Lower lobe of right lung (tissue), 2 donors: ENCODE measurements around the gene SLC6A7. TPM values are rescaled to one million over a fixed set of nuclear protein-coding genes. Genes with fewer than 3 reads are reported as not detected.

Experiments
- ATAC-seq, 2 donors: fragments of 200-7000 bp; cut with Tn5 transposase; one replicate each; pipeline ENCODE4 v1.9.1; 2020 to 2022; ENCODE audit warnings: mild to moderate bottlenecking in 2 of 2, moderate library complexity in 2 of 2
- DNase-seq: peaks from one replicate; pipeline ENCODE4 v3.0.0-alpha.2; 2020
- H3K27ac ChIP-seq: fragments of 200-600 bp; one replicate; pipeline ENCODE4 v1.8.0; 2022
- H3K27me3 ChIP-seq: fragments of 200-600 bp; one replicate; pipeline ENCODE4 v1.8.0; 2022; ENCODE audit warnings: low read depth
- H3K36me3 ChIP-seq: fragments of 200-600 bp; one replicate; pipeline ENCODE4 v1.8.0; 2022; ENCODE audit warnings: mild to moderate bottlenecking
- H3K4me1 ChIP-seq: fragments of 200-600 bp; one replicate; pipeline ENCODE4 v1.8.0; 2022
- H3K4me3 ChIP-seq: fragments of 200-600 bp; one replicate; pipeline ENCODE4 v1.8.0; 2022; ENCODE audit warnings: mild to moderate bottlenecking
- H3K9me3 ChIP-seq: fragments of 200-600 bp; one replicate; pipeline ENCODE4 v1.8.0; 2022
- intact Hi-C: fragments of 100-400 bp; cut with DNase I; formaldehyde crosslinking; loops from one replicate; pipeline ENCODE4 v1.11.0; 2022
- total RNA-seq: library from RNA; stranded (reverse); fragmentation: NEBNext Ultra II Directional; extraction: Animal tissue kit (Norgen Biotek cat#: 25700); gene quantifications from one replicate; pipeline ENCODE4 v1.2.1, GENCODE V29; 2021
- TF ChIP-seq, protein P1 (sequence below): fragments of 200-600 bp; IDR thresholded peaks from one replicate; pipeline ENCODE4 v1.8.0; 2022; ENCODE audit warnings: antibody characterized with exemption, mild to moderate bottlenecking
- donor health status: DM: no; HTN: yes; CAD: no; lungs with severe emphysema.

SLC6A7 gene
- total RNA-seq, 1 donor from 2014 or later, result not detected

DNA sequence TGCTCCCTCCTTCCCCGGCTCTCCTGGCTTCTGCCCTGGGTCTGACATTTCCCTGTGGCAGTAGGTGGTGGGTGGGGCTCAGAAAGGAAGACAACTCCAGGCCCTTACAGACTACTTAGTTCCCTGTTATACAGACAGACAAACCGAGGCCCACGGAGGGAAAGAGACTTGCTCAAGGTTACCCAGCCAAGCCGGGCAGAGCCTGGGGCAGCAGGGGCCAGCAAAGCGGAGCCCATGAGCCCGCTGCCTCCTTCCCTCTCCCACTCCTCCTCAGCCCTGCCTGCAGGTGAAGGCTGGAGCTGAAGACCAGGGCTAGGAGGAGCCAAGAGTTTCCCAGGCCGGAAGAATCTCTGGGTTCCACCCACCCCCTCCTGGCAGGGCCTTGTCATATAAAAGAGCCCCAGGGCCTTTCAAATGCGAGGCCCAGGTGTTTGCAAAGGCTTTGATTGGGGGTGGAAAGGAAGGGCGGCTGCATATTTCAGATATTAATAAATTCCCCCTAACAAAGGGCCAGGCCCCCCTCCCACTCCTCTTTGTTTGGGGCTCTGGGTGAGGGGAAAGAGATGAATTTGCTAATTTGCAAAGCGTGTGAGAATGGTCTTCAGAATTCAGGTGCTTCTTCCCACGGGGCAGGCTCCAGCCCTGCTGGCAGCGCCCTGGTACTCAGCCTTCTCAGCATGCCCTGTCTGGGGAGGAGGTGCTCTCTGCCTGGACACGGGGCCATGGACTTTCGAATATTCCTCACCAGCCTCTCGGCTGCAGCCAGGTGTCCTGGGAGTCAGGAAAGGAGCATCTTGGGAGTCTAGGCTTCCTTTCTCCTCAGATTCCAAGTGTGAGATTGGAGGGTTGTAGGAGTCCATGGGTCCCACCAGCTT is 21.5 kb downstream of the SLC6A7 start:
- intact Hi-C loops, result no loop called here

DNA sequence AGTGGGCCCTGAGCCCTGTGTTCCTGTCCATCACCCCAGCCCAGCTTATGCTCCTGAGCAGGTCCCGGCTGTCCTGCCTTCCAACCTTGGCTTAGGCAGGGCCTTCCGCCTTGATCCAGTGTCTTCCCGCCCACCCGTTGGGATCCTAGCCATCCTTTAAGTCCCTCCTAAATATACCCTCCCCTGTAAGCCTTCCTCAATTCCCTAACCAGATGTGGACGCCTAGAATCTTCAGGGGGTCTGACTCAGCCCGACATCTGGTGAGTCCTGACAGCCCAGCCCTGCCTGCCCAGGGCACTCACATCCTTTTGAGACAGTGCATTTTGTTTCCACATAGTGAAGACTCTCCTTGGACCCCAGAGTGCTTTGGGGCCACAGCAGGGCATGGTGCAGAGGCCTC is 23.7 kb downstream of the SLC6A7 start:
- TF ChIP-seq, protein P1, sequence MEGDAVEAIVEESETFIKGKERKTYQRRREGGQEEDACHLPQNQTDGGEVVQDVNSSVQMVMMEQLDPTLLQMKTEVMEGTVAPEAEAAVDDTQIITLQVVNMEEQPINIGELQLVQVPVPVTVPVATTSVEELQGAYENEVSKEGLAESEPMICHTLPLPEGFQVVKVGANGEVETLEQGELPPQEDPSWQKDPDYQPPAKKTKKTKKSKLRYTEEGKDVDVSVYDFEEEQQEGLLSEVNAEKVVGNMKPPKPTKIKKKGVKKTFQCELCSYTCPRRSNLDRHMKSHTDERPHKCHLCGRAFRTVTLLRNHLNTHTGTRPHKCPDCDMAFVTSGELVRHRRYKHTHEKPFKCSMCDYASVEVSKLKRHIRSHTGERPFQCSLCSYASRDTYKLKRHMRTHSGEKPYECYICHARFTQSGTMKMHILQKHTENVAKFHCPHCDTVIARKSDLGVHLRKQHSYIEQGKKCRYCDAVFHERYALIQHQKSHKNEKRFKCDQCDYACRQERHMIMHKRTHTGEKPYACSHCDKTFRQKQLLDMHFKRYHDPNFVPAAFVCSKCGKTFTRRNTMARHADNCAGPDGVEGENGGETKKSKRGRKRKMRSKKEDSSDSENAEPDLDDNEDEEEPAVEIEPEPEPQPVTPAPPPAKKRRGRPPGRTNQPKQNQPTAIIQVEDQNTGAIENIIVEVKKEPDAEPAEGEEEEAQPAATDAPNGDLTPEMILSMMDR, result no peak

More for the DNA sequence above, 21.5 kb downstream of the SLC6A7 start:
- DNase-seq, result no peak
- Histone ChIP-seq H3K27me3 (peaks cover 13% of the 10 kb centered on the region), H3K9me3 (no peaks in the 10 kb centered on the region), H3K4me1 (peaks cover 12% of the 10 kb centered on the region), H3K27ac (no peak overlapping the region), H3K4me3 (no peak overlapping the region), H3K36me3 (no peaks in the 10 kb centered on the region)
- TF ChIP-seq, protein P1, result no peak
- ATAC-seq, result no peak

DNA sequence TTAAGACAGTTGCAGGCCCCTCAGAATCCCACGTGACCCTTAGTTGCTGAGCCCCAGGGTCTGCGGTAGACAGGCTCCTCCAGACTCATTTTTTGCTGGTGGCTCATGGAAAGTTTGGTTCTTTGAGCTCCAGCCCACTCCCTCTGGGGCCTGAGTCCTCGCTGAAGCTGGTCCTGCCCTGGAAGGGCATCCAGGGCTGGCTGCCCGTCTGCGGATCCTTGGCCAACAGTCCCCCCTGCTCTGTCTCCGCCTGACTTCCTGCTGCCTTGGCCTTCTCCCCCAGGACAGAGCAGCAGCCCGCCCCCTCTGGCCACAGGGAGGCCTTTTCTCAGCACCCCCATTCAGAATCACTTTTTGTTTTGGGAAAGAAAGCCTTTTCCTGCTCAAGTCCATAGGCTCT is 24.4 kb downstream of the SLC6A7 start:
- DNase-seq, result no peak
- TF ChIP-seq, protein P1, result no peak
- peaks cover 2% of the 10 kb centered on the region for H3K4me1 ChIP-seq
- ATAC-seq, result no peak
- peaks cover 10% of the 10 kb centered on the region for H3K27me3 ChIP-seq
- no peaks in the 10 kb centered on the region for H3K9me3 ChIP-seq
- H3K27ac ChIP-seq, result no peak overlapping the region
- no peak overlapping the region for H3K4me3 ChIP-seq
- intact Hi-C loops, result no loop called here
- H3K36me3 ChIP-seq, result no peaks in the 10 kb centered on the region

More for the DNA sequence above, 23.7 kb downstream of the SLC6A7 start:
- intact Hi-C loops, result no loop called here
- H3K36me3 ChIP-seq, result no peaks in the 10 kb centered on the region
- no peak for ATAC-seq
- H3K4me1 ChIP-seq, result peaks cover 10% of the 10 kb centered on the region
- H3K27me3 ChIP-seq, result peaks cover 15% of the 10 kb centered on the region
- no peak overlapping the region for H3K27ac ChIP-seq
- H3K9me3 ChIP-seq, result no peaks in the 10 kb centered on the region
- H3K4me3 ChIP-seq, result no peak overlapping the region
- DNase-seq, result no peak

DNA sequence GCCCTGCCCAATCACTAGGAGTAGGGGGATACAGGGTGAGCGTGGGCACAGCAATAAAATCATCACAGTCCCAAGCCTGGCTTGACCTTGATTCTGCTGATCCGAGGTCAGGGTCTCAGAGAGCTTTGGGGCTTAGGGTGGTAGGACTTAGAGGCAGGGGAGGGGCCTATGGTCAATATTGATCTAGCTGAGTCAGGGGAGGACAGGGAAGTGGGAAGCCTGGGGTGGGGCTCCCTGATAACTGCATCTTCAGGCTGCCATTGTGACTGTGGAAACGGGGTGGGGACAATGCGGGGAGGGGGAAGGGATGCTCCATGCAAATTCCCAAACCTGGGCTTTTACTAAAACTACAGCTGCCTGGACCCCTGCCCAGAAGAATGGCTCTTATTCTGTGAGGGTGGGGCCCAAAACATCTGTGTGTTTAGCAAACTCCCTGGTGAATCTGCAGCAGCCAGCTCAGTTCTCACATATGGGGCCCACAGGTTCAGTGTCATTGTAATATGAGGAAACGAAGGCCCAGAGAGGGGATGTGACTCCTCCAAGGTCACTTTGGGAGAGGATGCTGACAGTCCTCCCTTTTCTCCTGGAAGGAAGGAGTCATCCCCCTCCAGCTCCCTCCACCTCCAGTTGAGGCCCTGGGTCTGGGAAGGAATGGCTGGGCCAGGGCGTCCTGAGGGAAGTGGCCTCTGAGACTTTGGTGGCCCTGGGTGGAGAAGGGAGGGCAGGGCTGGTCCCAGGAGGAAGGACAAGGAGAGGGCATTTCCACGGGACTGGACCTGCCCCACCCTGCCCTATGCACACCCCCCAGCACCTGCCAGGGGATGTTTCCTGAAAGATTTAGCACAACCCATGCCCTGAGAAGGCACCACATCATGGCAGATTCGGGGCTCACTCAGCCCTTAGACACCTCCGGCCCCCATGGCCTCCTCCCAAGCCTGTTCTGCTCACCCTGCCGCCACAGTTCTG is 26.4 kb downstream of the SLC6A7 start:
- TF ChIP-seq, protein P1, result no peak
- H3K27ac ChIP-seq, result no peak overlapping the region
- DNase-seq, result no peak
- no peak overlapping the region for H3K4me3 ChIP-seq
- peaks cover 3% of the 10 kb centered on the region for H3K27me3 ChIP-seq
- no peak for ATAC-seq
- H3K36me3 ChIP-seq, result no peaks in the 10 kb centered on the region
- H3K4me1 ChIP-seq, result no peaks in the 10 kb centered on the region
- no peaks in the 10 kb centered on the region for H3K9me3 ChIP-seq
- intact Hi-C loops, result no loop called here

DNA sequence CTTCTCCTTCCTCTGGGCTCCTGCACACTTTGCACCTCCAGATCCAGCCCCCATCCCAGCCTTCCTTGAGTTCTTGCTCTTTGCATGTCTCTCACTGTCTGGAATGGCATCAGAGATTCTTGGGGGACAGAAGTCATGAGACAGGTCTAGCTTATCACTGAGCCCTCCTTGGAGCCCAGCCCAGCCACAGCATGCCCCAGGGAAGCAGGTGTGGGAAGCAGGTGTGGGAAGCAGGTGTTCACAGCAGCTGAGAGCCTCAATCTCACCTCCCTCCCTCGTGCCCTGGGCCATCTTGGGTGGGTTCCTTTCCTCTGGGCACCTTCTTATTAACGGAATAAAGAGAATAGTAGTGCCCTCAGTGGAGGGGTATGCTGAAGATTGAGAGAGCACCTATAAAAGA is 27.2 kb downstream of the SLC6A7 start:
- no peak for DNase-seq
- no peak for ATAC-seq
- Histone ChIP-seq H3K27ac (no peak overlapping the region), H3K4me1 (no peaks in the 10 kb centered on the region), H3K9me3 (no peaks in the 10 kb centered on the region), H3K4me3 (no peak overlapping the region), H3K36me3 (no peaks in the 10 kb centered on the region), H3K27me3 (peaks cover 3% of the 10 kb centered on the region)
- intact Hi-C loops, result no loop called here
- TF ChIP-seq, protein P1, result no peak
